Testis (tissue), 3 donors: ENCODE results near the gene MCC. TPM values are rescaled to one million over a fixed set of nuclear protein-coding genes. Genes with fewer than 3 reads are reported as not detected.

Experiments
- DNase-seq: peaks from one replicate; pipeline ENCODE4 v3.0.0-alpha.2; 2019
- H3K27ac ChIP-seq, 2 donors: fragments of 200-600 bp; sonication (generic); one replicate each; pipeline ENCODE4 v1.5.1; 2019
- H3K27me3 ChIP-seq: fragments of 200-600 bp; sonication (generic); one replicate; pipeline ENCODE4 v1.5.1; 2019
- H3K36me3 ChIP-seq: fragments of 200-600 bp; sonication (generic); one replicate; pipeline ENCODE4 v1.5.1; 2017; ENCODE audit warnings: low read depth; ENCODE audit errors: missing control alignments
- H3K4me1 ChIP-seq: fragments of 200-600 bp; sonication (generic); one replicate; pipeline ENCODE4 v1.5.1; 2019
- H3K4me3 ChIP-seq, 2 donors: fragments of 200-600 bp; sonication (generic); one replicate each; pipeline ENCODE4 v1.5.1; 2017 to 2019
- H3K9me3 ChIP-seq: fragments of 200-600 bp; sonication (generic); one replicate; pipeline ENCODE4 v1.5.1; 2017
- CTCF ChIP-seq, 3 experiments: fragments of 450-650 bp in 2 of 3; fragments of 200-600 bp in 1 of 3; sonication (generic) in 1 of 3; IDR thresholded peaks; one replicate each; pipeline ENCODE4 v1.5.1; 2016 to 2019; ENCODE audit warnings: antibody characterized with exemption in 3 of 3, mild to moderate bottlenecking in 2 of 3, moderate library complexity in 1 of 3
- POLR2A ChIP-seq: fragments of 450-650 bp; IDR thresholded peaks from one replicate; pipeline ENCODE4 v1.6.1; 2017; ENCODE audit warnings: antibody characterized with exemption, mild to moderate bottlenecking, moderate library complexity
- WGBS, 2 donors: methylation state at CpG; one replicate each; pipeline ENCODE4 v1.1.5; 2018; 5-methylcytosine and 5-hydroxymethylcytosine counted together
- intact Hi-C: fragments of 100-400 bp; cut with DNase I; formaldehyde crosslinking; loops from one replicate; pipeline ENCODE4 v1.15.1; 2023; ENCODE audit warnings: low total_unique reads
- polyA plus RNA-seq: library from polyadenylated mRNA; stranded (reverse); fragments of 350-450 nt; fragmentation: Illumina TruSeq; extraction: RNeasy Lipid Tissue Mini Kit (QIAGEN cat#74804); gene quantifications from one replicate; pipeline ENCODE4 v1.2.3, GENCODE V29; 2014; ENCODE audit warnings: low read depth, low replicate concordance; ENCODE audit not compliant: insufficient read depth
- total RNA-seq, 2 donors: library from RNA; depleted of rRNA; stranded (reverse); fragments of >200 nt; gene quantifications; one replicate each; pipeline ENCODE4 v1.2.3, GENCODE V29; 2016

MCC gene
- total and polyA plus RNA-seq, 3 donors from 2014 or later: 7.1 to 23.7 (median 21.4) TPM

GRCh38 chr5:113230711-113231652 lies 257.3 kb downstream of the MCC start:
- Histone ChIP-seq H3K4me3 (no peak overlapping the region), H3K9me3 (no peaks in the 10 kb centered on the region), H3K27ac (no peak overlapping the region), H3K27me3 (no peaks in the 10 kb centered on the region), H3K36me3 (no peaks in the 10 kb centered on the region), H3K4me1 (no peaks in the 10 kb centered on the region)
- DNase-seq: no peak
- intact Hi-C loops: no loop called here
- WGBS, 2 donors: 46 to 55% methylated on average over 4 of the region's 4 CpGs
- TF ChIP-seq CTCF (IDR thresholded peaks at IDR 0.05) (no peak), POLR2A (no peak)

GRCh38 chr5:113227798-113228197 lies 260.5 kb downstream of the MCC start:
- Histone ChIP-seq H3K27me3 (no peaks in the 10 kb centered on the region), H3K36me3 (no peaks in the 10 kb centered on the region), H3K27ac (no peak overlapping the region), H3K4me1 (no peaks in the 10 kb centered on the region), H3K4me3 (no peak overlapping the region), H3K9me3 (no peaks in the 10 kb centered on the region)
- WGBS, 2 donors: 80 to 84% methylated on average over 3 of the region's 3 CpGs
- DNase-seq: no peak
- TF ChIP-seq CTCF (IDR thresholded peaks at IDR 0.05): no peak
- TF ChIP-seq POLR2A: no peak
- intact Hi-C loops: no loop called here

- WGBS, 2 donors: 86 to 91% methylated on average over 1 of the region's 1 CpG
- no peak for DNase-seq
- intact Hi-C loops: no loop called here
Observed at GRCh38 chr5:113226116-113226736, 262.0 kb downstream of the MCC start.

GRCh38 chr5:113225259-113225658 lies 263.0 kb downstream of the MCC start:
- H3K27ac ChIP-seq: no peak overlapping the region
- 87 to 98% methylated on average over 2 of the region's 2 CpGs for WGBS, 2 donors
- H3K4me1 ChIP-seq: no peaks in the 10 kb centered on the region
- no peak for DNase-seq
- no peaks in the 10 kb centered on the region for H3K27me3 ChIP-seq
- TF ChIP-seq CTCF (IDR thresholded peaks at IDR 0.05) (no peak), POLR2A (no peak)
- intact Hi-C loops: no loop called here
- H3K9me3 ChIP-seq: no peaks in the 10 kb centered on the region
- H3K36me3 ChIP-seq: no peaks in the 10 kb centered on the region
- no peak overlapping the region for H3K4me3 ChIP-seq

More at GRCh38 chr5:113226116-113226736, 262.0 kb downstream of the MCC start:
- TF ChIP-seq POLR2A (no peak), CTCF (IDR thresholded peaks at IDR 0.05) (no peak)
- no peaks in the 10 kb centered on the region for H3K9me3 ChIP-seq
- no peaks in the 10 kb centered on the region for H3K27me3 ChIP-seq
- no peak overlapping the region for H3K27ac ChIP-seq
- H3K4me3 ChIP-seq: no peak overlapping the region
- H3K4me1 ChIP-seq: no peaks in the 10 kb centered on the region
- H3K36me3 ChIP-seq: no peaks in the 10 kb centered on the region
